ENCODE results near the gene NFE2L2.
A peak's percentile ranks its signal among the peaks of the same experiment; 100 is the strongest.
"Not testable (repeated sequence)": the region's sequence is repeated elsewhere in the genome, so short reads cannot be mapped to it uniquely, and the experiment has no call there.

The NFE2L2 gene

GRCh38 chr2:177239932-177240630 lies 24.4 kb downstream of the NFE2L2 start:
- DNase-seq (ENCODE audit: low read depth in 2 of 2, low spot score in 1 of 2): no peak

DNA sequence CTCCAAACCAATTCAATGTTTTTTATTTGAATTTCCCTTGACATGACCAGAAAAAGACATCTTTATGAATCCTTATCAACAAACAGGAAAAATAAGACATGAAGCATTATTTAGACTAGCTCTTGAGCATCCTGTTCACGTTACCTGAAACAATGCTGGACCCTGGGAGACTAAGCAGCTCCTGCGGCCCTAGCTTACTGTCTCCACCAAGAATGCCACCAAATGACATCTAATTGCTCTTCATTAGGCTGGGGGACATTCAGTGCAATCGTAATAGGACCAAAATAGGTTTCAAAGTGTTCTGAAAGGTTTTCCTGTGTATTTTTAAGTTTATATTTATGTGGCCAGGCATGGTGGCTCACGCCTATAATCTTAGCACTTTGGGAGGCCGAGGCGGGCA lies 25.5 kb downstream of the NFE2L2 start:
- DNase-seq (ENCODE audit: low read depth in 2 of 2, low spot score in 1 of 2): no peak

- DNase-seq (ENCODE audit: low read depth in 2 of 2, low spot score in 1 of 2): no peak
Observed at GRCh38 chr2:177237932-177238331, 26.6 kb downstream of the NFE2L2 start.

DNA sequence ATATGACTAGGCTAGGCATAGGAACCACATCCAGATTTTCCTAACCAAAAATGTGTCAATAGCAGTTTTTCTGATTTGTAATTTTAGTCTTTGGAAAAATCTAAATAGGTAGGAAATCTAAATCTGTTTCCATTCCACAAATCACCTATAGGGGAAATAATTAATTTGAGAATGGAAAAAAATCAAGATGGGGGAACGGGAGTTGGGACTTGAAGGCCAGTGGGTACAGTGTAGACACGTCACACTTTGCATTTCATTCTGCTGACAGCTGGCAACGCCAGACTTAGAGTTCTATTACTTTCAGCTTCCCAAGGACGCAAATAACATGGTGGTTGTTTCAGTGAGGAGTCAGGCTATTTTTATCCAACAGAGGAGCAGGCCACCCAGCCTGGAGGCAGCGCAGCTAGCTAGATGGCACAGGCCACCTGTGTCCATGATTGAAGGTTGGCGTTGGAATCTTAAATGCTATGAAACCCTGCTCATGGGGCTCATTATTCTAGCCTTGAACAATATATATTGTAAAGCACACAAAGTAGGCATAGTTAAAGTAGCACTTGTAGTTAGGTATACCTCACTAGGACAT lies 28.6 kb downstream of the NFE2L2 start:
- no peak for DNase-seq (ENCODE audit: low read depth in 2 of 2, low spot score in 1 of 2)

DNA sequence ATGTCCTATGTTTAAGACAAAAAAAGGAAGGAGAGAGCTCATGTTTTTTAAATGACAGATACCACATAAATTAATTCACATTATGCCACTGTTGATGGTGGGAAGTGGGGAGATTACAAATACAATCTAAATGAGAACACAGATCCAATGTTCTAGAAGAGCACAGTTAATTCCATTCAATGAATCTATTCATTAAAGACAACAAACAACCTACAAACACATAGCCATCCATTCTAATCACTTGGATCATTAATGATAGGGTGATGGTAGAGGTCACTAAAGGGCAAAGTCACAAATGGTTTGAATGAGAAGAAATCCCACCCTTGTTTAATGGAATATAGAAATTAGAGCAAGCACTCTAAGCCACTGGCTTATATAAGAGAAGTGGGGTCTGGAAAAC lies 30.3 kb downstream of the NFE2L2 start:
- no peak for DNase-seq (ENCODE audit: low read depth in 2 of 2, low spot score in 1 of 2)

- no peak for DNase-seq (ENCODE audit: low read depth in 2 of 2, low spot score in 1 of 2)
Observed at GRCh38 chr2:177232098-177232704, 32.3 kb downstream of the NFE2L2 start.

DNA sequence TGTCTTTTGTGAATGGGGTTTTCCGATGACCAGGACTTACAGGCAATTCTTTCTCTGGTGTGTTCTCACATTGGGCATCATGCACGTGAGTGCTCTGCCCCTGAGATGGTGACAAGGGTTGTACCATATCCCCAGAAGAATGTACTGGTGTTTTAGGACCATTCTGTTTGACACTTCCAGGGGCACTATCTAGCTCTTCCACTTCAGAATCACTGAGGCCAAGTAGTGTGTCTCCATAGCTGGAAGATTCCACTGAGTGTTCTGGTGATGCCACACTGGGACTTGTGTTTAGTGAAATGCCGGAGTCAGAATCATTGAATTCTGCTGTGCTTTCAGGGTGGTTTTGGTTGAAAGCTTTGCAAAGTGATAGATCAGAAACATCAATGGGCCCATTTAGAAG lies 33.3 kb downstream of the NFE2L2 start:
- DNase-seq (ENCODE audit: low read depth in 2 of 2, low spot score in 1 of 2): no peak

- DNase-seq (ENCODE audit: low read depth in 2 of 2, low spot score in 1 of 2): no peak
Observed at GRCh38 chr2:177229442-177230242, 34.9 kb downstream of the NFE2L2 start.

DNA sequence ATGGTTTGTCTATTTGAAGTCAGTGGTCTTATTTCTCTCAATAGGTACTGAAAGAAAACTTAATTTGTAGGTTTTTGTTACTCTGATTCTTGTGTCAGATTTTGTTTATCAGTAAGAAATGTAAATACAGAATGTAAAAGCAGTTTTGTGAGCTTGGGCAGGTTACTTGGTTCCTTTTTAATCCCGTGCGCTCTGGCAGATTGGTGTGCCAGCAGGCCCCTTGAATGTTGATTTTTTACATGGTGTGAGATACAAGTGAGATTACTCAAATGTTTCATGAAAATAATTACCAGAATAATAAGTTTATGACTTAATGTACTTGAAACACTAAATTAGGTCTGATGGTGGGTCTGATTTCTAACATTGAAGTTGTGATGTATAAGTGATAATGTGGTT lies 38.6 kb downstream of the NFE2L2 start:
- DNase-seq (ENCODE audit: low read depth in 2 of 2, low spot score in 1 of 2): no peak

DNA sequence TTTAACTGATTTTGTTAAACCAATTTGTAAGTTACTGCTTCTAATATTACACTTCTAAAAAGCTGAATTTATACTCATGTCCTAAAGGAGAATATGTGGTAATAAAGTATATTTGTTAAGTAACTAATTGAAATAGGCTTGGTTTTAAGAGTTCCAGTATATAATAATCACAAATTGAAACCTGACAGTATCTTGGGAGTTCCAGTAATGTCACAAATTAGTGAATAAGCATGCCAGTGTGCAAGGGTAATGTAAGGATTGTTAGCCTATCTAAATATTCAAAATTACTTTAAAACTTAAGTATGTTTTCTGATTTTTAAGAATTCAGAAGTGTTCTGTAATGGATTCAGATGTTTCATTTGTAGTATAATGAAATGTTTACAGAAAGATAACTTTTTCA lies 41.1 kb downstream of the NFE2L2 start:
- not testable (repeated sequence) for DNase-seq (ENCODE audit: low read depth in 2 of 2, low spot score in 1 of 2)

DNA sequence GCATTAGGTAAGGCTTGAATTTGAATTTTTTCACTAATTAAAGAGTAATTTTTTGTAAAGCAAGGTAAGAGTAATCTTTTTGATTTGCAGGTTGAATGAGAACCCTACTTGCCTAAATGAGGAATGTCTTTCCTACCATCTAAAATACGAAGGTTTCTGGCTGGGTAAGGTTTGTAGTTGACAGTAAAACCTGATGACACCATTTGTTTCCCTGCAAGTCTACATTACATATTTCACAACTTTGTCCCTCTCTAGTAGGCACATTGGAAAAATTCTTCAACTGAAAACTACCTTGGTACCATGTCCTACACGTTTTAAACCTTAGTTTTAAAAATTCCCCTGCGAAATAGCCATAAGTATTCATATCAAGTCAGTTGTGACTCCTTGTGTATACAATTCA lies 42.6 kb downstream of the NFE2L2 start:
- no peak for DNase-seq (ENCODE audit: low read depth in 2 of 2, low spot score in 1 of 2)

- no peak for DNase-seq (ENCODE audit: low read depth in 2 of 2, low spot score in 1 of 2)
Observed at GRCh38 chr2:177221534-177221933, 43.0 kb downstream of the NFE2L2 start.

DNA sequence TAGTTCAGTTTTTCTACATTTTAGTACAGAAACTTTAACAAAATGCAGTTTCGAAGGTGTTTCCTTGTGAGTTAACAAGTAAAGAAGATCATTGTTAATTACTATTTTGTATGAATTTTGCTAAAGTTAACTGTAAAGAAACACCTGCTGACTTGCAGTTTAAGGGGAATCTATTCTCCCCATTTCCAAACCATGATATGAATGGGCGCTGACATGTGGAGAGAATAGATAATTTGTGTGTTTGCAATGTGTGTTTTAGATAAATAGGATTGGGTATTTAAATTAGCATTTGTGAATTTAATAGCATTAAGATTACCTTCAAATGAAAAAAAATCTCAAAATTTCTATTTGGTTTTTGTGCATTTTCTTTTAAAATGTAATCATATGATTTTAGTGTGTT lies 44.7 kb downstream of the NFE2L2 start:
- DNase-seq (ENCODE audit: low read depth in 2 of 2, low spot score in 1 of 2): not testable (repeated sequence)

GRCh38 chr2:177217247-177217843 lies 47.2 kb downstream of the NFE2L2 start:
- no peak for DNase-seq (ENCODE audit: low read depth in 2 of 2, low spot score in 1 of 2)

DNA sequence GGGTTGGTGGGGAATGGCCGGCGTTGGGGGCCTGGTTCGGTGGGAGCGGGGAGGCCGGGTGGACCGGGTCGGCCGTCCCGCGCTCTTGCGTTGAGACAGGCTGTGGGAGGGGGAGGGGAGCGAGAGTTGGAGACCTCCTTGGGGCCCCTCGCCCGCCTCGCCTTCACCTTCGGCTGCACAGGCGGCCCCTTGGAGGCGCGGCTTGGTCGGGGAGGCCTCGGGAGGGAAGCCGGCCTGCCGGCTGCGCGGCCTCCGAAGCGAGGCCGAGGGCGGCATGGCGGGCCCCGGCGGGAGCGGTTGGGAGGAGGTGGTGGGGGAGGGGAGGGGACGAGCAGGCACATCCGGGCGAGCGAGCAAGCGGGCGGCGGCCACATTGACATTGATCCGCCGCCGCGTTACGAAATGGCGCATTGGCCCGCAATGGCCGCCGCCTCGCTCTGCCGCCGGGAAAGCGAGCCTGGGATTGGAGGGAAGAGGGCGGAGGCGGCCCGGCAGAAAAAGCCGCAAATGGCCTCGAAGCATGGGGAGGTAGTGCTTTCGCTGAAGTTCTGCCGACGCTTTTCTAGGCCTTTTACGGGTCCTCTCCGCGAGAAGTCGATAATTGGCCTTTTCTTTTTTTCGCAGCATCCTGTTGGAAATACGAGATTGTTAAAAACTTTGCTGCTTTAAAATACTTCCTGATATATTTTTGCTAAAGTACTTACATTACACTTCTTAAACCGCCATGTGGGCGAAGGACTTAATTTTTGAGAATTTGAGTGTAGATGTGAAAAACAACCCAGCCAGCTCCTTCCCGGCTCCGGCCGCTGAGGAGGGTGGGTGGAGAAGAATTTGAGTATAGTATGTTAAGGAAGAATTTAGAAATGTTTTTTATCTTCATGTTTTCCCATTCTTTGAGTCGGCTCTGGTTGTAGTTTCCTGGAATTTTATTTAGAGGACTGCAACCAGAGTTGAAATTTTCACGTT lies 51.4 kb downstream of the NFE2L2 start:
- DNase-seq (ENCODE audit: low read depth in 2 of 2, low spot score in 1 of 2): peak; percentile 79 to 85

GRCh38 chr2:177212106-177212890 lies 52.2 kb downstream of the NFE2L2 start, which contains the start of gene HNRNPA3:
Gene HNRNPA3 (plus strand): TSS chr2:177212794. CDS start chr2:177212800, 6 bp downstream.
- DNase-seq (ENCODE audit: low read depth in 2 of 2, low spot score in 1 of 2): peak; percentile 98 to 99

DNA sequence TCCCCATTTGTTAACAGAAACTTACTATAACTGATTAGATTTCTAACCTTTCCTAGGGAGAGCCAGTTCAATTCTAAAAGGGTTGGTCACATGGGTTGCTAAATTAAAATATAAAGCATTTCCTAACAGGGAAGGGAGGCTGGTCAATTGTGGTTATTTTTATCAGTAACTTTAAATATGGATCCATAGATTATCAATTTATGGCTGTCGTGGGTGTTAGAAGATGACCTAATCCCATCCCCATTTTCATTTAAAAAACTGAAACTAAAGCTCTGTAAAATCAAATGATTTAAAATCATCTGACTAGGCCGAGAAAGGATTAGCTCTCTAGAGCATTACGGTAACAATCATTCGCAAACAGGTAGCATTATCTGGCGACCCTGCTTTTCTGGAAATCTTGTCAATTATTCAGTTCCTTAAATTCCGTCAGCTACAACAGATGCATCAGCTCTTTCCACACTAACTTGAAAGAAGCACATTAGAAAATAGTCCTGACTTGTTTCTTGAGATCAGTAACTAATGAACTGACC lies 52.9 kb downstream of the NFE2L2 start:
- DNase-seq (ENCODE audit: low read depth in 2 of 2, low spot score in 1 of 2): no peak

DNA sequence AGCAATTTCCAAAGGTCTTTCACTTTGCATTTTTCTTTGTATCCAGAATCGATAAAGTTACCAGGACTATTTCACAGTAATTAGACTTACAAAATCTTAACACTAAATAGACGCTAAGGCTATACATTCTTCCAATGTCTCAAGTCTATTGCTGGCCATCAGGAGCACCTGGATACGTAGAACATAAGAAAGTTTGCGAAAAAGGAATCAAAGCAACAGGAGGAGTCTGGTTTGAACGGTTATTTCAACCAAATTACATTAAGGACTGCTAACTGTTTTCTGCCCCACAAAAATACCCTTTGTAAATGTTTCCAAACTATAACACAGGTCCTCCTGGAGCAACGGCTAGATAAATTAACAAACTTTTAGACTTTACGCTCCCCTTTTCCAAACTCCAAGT lies 53.4 kb downstream of the NFE2L2 start:
- no peak for DNase-seq (ENCODE audit: low read depth in 2 of 2, low spot score in 1 of 2)

DNA sequence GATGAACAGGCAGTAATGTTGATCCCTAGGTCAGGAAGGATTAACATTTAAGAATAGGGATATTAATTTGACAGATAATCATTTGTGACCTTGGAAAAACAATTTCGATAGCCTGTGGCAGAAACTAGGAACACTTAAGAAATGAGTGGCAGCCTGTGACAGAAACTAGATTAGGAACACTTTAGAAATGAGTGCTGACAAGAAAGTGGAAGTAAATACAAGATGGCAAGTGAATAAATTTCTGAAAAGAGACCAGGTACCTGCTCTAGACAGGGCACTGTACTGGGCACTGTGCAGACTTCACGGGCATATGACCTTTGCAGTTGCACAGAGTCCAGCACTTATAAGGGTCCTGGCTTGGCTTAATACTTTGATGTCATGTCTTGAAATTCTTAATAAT lies 57.4 kb downstream of the NFE2L2 start:
- no peak for DNase-seq (ENCODE audit: low read depth in 2 of 2, low spot score in 1 of 2)
